Epidermal melanocyte (primary cell): Measurements from ENCODE around the gene PKD1L1.
"Not testable (repeated sequence)": the region's sequence is repeated elsewhere in the genome, so short reads cannot be mapped to it uniquely, and the experiment has no call there.

Experiments
- DNase-seq: peaks from one replicate; pipeline ENCODE4 v3.0.0; 2011; ENCODE audit warnings: low spot score; ENCODE audit not compliant: insufficient read length

The PKD1L1 gene

DNA sequence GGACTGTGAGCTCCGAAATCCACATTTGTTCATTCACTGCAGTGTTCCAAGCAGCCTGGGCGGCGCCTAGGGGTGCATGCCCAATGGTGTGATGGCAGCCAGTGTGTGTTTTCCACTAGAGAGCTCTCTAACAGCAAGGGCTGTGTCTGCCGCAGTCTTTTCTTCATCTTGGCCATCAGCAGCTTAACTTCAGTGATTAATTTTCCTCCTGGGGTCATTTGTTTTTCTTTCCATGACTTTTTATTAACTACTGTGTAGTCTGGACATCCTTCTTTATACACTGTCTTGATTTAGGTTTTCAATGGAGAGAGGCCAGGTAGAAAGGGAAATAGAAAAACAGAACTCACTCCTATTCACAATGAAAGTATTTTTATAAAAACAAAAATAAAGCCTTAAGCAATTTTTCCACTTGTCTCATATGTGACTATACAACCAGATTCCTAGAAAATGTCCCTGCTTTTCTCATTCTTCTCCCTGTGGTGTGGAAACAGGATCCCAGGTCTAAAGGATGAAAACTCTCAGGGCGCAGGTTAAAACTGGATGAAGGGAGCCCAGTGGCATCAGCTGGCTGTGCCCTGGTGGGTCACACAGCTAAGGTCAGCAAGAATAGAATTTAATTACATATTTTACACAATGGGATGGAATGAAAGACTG is 176.8 kb downstream of the PKD1L1 start:
- no peak for DNase-seq

DNA sequence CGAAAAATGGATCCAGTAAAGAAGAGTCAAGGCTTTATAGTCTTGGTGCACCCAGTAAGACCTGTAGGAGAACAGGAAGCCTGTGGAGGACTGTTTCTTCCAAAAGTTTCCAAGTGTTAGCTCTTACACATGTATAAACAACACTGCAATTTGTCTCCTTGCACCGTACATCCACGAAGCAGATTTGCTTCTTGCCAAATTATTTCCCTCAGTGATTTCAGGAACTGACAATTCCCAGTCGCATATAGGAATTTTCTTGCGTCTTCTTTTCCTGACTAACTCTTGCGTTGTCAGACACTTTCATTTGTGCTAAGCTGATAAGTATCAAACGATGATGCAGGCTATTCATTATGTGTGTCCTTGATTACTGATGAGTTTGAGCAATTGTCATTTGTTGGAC is 182.1 kb downstream of the PKD1L1 start:
- DNase-seq = no peak

- DNase-seq = no peak
Measured at GRCh38 chr7:47765373-47765979, 182.8 kb downstream of the PKD1L1 start.

DNA sequence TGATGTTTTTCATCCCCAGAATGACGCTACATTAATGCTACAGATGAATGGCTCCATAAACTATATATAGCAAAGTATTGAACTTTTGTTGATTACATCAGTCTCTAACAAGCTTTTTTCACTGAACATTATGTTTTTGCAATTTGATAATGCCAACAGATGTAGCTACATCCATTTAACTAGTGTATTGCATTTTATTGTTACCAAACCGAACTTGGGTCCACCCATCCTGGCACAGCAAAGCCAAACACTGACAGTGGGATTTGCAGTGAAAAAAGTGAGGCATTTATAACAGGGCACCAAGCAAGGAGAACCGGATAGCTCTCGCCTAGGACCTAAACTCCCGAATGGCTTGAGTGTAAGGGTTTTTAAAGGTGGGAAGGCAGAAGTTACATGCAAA is 183.5 kb downstream of the PKD1L1 start:
- no peak for DNase-seq

DNA sequence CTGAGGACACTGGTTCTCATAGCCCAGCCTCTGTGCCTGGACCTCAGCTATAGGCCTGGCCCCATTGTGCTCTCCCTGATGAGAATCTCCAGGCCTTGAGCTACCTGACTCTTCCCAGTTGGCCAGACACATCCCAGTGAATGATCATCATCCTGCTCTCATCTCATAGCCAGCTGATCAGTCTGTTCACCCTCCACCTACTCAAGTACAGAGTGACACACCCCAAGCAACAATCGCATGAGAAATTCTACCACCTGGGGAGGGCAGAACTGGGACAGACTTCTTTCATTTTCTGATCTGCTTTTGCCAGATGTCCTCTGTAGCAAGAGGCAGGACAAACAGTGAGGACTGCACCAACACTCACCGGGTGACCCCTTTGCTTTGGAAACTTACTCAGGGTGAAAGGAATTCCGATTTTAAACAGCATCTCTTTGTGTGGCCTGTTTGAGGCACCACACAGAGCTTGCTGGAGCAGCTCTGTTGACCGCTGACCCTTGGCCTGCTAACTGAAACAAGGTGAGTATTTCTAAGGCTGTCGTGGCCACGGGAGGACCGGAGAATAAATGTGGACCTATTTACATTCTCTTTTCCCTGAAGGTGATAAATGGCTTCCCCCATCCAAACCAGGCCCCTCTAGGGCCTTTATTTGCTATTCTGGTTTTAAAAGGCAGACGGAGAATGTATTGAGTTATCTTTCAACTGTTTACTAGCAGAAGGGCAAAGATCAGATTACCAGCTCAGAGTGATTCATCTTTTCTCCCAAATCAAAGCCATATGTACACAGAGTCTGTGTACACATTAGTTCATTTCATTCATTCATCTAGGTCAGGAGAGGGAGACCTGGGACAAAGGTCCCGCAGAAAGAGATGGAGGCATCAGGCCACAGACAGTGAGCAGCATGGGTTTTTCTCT is 184.9 kb downstream of the PKD1L1 start:
- DNase-seq = no peak

GRCh38 chr7:47762746-47763062 is 185.6 kb downstream of the PKD1L1 start:
- no peak for DNase-seq

DNA sequence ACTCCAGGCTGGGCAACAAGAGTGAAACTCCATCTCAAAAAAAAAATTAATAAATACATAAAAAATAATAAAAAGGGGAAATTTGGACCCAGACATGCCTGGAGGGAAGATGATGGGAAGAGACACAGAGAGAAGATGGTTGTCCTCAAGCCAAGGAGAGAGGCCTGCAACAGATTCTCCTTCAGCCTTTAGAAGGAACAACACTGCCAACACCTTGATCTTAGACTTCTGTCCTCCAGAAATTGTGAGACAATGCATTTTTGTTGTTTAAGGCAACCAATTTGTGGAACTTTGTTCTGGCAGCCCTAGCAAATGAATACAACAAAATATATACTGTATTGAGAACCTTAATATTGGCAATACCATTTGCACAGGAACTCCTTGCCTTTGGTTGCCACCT is 186.1 kb downstream of the PKD1L1 start:
- no peak for DNase-seq

- no peak for DNase-seq
Measured at GRCh38 chr7:47759056-47759706, 189.1 kb downstream of the PKD1L1 start.

- no peak for DNase-seq
Measured at GRCh38 chr7:47758546-47758945, 189.7 kb downstream of the PKD1L1 start.

- peak; percentile 84 for DNase-seq
Measured at GRCh38 chr7:47757921-47758411, 190.3 kb downstream of the PKD1L1 start.

- no peak for DNase-seq
Measured at GRCh38 chr7:47756636-47757035, 191.6 kb downstream of the PKD1L1 start.

DNA sequence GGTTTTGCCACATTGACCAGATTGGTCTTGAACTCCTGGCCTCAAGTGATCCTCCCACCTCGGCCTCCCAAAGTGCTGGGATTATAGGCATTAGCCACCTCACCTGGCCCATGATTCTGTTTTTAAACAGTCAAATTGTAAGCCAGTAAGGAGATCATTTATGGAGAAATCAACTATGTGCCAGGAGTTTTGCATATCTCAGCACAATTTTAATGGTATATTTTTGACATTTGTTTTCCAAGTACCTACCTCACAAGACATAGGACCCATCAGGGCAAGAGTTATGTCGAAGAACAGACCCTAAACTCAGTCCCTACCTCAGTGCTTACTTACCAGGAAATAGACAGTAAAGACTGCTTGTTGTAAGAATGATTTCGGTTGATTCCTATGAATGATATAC is 193.0 kb downstream of the PKD1L1 start:
- DNase-seq = no peak

DNA sequence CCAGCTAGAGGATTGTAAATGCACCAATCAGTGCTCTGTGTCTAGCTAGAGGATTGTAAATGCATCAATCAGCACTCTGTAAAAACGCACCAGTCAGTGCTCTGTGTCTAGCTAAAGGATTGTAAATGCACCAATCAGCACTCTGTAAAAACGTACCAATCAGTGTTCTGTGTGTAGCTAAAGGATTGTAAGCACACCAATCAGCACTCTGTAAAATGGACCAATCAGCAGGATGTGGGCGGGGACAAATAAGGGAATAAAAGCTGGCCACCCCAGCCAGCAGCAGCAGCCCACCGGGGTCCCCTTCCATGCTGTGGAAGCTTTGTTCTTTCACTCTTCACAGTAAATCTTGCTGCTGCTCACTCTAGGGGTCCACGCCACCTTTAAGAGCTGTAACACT is 196.5 kb downstream of the PKD1L1 start:
- DNase-seq = not testable (repeated sequence)

DNA sequence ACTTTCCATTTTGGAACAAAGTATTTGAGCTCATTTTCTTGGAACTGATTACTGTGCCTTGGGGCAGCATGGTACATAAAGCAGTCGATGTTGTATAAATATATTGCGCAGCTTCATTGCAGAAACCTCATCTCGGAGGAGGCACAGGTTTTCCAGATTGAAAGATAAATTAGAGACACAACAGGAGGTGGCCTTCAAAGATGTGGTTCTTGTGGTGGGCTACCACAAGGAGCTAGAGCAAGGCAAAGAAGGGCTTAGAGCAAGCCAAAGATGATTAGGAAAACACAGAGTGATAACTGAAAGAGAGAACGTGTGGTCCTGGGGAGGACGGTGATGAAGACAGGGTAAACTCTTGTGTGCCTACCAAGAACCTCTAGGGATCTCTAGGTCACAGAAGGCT is 197.2 kb downstream of the PKD1L1 start:
- no peak for DNase-seq

DNA sequence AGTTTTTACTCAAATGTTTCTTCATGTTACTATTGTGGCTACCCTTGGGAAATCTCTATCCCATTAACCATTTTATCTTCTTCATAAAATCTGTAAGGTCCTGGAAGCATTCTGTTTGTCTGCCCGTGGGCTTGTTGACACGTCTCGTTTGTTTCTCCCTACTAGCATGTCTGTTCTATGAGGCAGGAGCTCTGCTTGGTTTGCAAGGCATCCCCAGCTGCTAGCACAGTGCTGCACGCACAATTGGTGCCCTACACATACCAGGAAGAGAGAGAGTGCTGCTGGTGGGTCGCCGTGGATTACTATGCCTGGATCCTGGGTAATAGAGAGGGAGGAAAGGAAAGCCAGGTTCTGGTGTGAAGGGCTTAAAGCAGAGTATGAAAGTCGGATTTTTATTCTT is 200.2 kb downstream of the PKD1L1 start:
- DNase-seq = no peak

- DNase-seq = no peak
Measured at GRCh38 chr7:47747160-47747559, 201.1 kb downstream of the PKD1L1 start.

DNA sequence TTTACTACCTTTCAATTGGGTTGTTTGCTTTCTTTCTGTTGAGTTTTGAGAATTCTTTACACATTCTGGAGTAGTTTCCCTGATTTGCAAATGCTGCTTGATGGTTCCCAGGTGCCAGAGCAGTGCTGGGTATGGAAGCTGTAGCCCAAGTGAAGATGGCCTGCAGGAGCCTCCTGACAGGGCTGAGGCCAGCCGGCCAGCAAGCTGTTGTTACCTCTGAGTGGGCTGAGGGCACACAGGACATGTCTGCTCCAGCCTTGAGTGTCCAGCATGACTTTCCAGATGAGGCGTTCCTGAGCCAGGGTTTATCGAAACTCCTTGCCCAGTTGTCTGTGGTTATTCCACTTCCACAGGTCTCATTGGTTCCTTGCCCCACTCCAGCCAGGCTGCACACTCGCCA is 201.8 kb downstream of the PKD1L1 start:
- DNase-seq = no peak

GRCh38 chr7:47744883-47745282 is 203.4 kb downstream of the PKD1L1 start:
- no peak for DNase-seq

DNA sequence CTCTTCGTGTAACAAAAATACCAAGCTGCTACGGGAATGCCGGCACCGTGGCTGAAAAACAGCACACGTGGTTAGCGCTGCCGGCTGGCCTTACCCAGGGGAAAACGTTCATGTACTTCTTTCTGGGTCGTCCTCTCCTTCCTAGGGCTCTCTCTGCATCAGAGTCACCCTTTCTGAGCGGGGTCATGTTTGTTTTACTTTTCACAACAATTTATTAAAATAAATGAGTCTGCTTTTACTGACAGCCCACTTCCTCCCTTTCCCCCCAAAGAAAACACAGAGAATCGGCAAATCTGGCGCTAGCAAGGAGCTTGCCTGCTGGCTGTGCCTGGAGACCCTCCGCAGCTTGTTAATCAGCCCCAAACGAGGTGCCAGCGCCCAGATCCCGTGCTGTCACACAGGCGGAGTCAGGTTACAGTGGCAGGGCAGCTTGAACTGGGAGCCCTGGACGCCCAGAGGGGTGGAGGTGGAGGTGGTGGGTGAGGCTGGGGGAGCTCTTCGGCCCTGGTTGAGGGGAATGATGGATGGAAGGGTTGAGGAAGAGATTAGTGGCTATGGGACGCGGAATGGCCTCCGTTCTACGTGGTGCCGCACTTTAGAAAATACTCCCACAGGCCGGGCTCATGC is 204.2 kb downstream of the PKD1L1 start:
- no peak for DNase-seq

- no peak for DNase-seq
Measured at GRCh38 chr7:47741984-47742383, 206.3 kb downstream of the PKD1L1 start.

DNA sequence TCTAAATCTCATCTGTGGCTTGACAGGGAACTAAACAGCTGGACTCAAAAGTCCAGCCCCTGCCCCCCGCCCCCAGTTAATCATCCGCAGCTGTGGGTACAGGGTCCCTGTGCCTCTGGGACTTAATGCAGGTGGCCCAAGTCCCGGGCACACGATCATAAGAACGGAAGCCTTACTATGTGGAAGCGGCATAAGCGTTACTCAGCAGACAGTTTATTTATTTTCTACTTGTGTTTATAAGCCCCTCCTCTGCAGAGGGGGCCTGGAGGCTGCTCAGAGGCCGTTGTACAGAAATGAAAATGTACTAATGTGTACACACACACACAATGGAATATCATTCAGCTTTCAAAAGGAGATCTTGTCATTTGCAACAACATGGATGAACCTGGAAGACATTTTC is 208.4 kb downstream of the PKD1L1 start:
- DNase-seq = no peak
